Stimulated activated CD8-positive, alpha-beta memory T cell treated with anti-CD3 and anti-CD28 coated beads, Interleukin-15, amount 100 ng/mL, for 1 hour (primary cell): Measurements from ENCODE around the gene FAM171A1.
A peak's percentile ranks its signal among the peaks of the same experiment; 100 is the strongest.

Source experiments
- DNase-seq: peaks from one replicate; pipeline ENCODE4 v3.0.0-alpha.2; 2020; ENCODE audit warnings: low read depth

FAM171A1 gene

GRCh38 chr10:15168786-15169554, 202.1 kb downstream of the FAM171A1 start:
- peak; percentile 97 for DNase-seq

- no peak for DNase-seq
Measured at GRCh38 chr10:15168291-15168785, 202.8 kb downstream of the FAM171A1 start, which contains the start of gene NMT2. TSS of gene NMT2 (minus strand) at chr10:15168693. CDS start at chr10:15168612, 81 bp downstream.

GRCh38 chr10:15167411-15168290, 203.4 kb downstream of the FAM171A1 start:
- no peak for DNase-seq

GRCh38 chr10:15166325-15166724, 204.8 kb downstream of the FAM171A1 start:
- DNase-seq, result no peak

GRCh38 chr10:15163253-15163828, 207.7 kb downstream of the FAM171A1 start:
- no peak for DNase-seq
